Thyroid gland (tissue), 4 donors: ENCODE data around the gene MRPL52. TPM values are rescaled to one million over a fixed set of nuclear protein-coding genes. Genes with fewer than 3 reads are reported as not detected.

ENCODE experiments used
- DNase-seq, 2 donors: peaks; one replicate each; pipeline ENCODE4 v3.0.0-alpha.2; 2019
- H3K27ac ChIP-seq, 3 donors: fragments of 200-600 bp; sonication (generic); 1 replicate in 2 of 3; 2 replicates in 1 of 3; pipeline ENCODE4 v1.5.1; 2016 to 2019; ENCODE audit warnings: mild to moderate bottlenecking in 1 of 3, moderate library complexity in 1 of 3
- H3K27me3 ChIP-seq: fragments of 200-600 bp; sonication (generic); one replicate; pipeline ENCODE4 v1.5.1; 2019
- H3K36me3 ChIP-seq, 2 donors: fragments of 200-600 bp; sonication (generic); one replicate each; pipeline ENCODE4 v1.5.1; 2016 to 2019
- H3K4me1 ChIP-seq, 2 donors: fragments of 200-600 bp; sonication (generic); one replicate each; pipeline ENCODE4 v1.5.1; 2017 to 2019
- H3K4me3 ChIP-seq, 3 donors: fragments of 200-600 bp; sonication (generic); replicated peaks in 1 of 3; 1 replicate in 2 of 3; 2 replicates in 1 of 3; pipeline ENCODE4 v1.5.1; 2016; ENCODE audit warnings: mild to moderate bottlenecking in 1 of 3
- H3K9me3 ChIP-seq: fragments of 200-600 bp; sonication (generic); one replicate; pipeline ENCODE4 v1.5.1; 2017
- POLR2A ChIP-seq, 2 donors: fragments of 450-650 bp; IDR thresholded peaks; one replicate each; pipeline ENCODE4 v1.6.1; 2017; ENCODE audit warnings: antibody characterized with exemption in 2 of 2, mild to moderate bottlenecking in 2 of 2, moderate library complexity in 1 of 2
- WGBS, 2 donors: methylation state at CpG; one replicate each; pipeline ENCODE4 v1.1.5; 2017; 5-methylcytosine and 5-hydroxymethylcytosine counted together
- intact Hi-C: fragments of 100-400 bp; cut with DNase I; formaldehyde crosslinking; loops from one replicate; pipeline ENCODE4 v1.15.1; 2023
- total RNA-seq, 4 donors: library from RNA; depleted of rRNA; stranded (reverse); fragments of >200 nt; gene quantifications; one replicate each; pipeline ENCODE4 v1.2.3, GENCODE V29; 2016
- TF ChIP-seq, protein P1 (sequence below), 6 experiments: fragments of 200-600 bp in 3 of 6; fragments of 450-650 bp in 3 of 6; sonication (generic) in 3 of 6; IDR thresholded peaks; one replicate each; pipeline ENCODE4 v1.5.1; 2016 to 2019; ENCODE audit warnings: antibody characterized with exemption in 6 of 6, mild to moderate bottlenecking in 2 of 6, inconsistent platforms in 1 of 6, moderate library complexity in 1 of 6

The MRPL52 gene
- total RNA-seq, 4 donors from 2014 or later, result 43.7 to 166 (median 76.3) TPM

DNA sequence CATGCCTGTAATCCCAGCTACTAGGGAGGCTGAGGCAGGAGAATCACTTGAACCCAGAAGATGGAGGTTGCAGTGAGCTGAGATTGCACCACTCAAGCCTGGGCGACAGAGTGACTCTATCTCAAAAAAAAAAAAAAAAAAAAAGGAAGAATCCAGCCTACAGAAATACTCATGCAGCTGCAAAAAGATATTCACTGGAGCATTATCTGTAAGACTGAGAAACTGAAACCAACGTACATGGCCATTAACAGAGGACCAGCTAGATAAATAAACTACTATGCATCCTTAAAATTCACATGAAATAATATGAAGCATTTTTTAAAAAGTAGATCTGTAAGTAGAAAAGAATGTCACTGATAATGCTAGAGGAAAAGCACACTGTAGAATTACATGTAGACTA, 18.0 kb upstream of the MRPL52 start:
- Histone ChIP-seq H3K9me3 (no peaks in the 10 kb centered on the region), H3K27ac (no peak overlapping the region), H3K4me3 (no peak overlapping the region), H3K4me1 (peaks cover 3 to 23% of the 10 kb centered on the region in 2 donors), H3K36me3 (no peaks in the 10 kb centered on the region), H3K27me3 (no peaks in the 10 kb centered on the region)
- TF ChIP-seq, protein P1, sequence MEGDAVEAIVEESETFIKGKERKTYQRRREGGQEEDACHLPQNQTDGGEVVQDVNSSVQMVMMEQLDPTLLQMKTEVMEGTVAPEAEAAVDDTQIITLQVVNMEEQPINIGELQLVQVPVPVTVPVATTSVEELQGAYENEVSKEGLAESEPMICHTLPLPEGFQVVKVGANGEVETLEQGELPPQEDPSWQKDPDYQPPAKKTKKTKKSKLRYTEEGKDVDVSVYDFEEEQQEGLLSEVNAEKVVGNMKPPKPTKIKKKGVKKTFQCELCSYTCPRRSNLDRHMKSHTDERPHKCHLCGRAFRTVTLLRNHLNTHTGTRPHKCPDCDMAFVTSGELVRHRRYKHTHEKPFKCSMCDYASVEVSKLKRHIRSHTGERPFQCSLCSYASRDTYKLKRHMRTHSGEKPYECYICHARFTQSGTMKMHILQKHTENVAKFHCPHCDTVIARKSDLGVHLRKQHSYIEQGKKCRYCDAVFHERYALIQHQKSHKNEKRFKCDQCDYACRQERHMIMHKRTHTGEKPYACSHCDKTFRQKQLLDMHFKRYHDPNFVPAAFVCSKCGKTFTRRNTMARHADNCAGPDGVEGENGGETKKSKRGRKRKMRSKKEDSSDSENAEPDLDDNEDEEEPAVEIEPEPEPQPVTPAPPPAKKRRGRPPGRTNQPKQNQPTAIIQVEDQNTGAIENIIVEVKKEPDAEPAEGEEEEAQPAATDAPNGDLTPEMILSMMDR (IDR thresholded peaks at IDR 0.05), result no peak
- no peak for TF ChIP-seq POLR2A (IDR thresholded peaks at IDR 0.05)
- no peak for DNase-seq
- 60 to 66% methylated on average over 2 of the region's 2 CpGs for WGBS, 2 donors
- intact Hi-C loops, result no loop called here

DNA sequence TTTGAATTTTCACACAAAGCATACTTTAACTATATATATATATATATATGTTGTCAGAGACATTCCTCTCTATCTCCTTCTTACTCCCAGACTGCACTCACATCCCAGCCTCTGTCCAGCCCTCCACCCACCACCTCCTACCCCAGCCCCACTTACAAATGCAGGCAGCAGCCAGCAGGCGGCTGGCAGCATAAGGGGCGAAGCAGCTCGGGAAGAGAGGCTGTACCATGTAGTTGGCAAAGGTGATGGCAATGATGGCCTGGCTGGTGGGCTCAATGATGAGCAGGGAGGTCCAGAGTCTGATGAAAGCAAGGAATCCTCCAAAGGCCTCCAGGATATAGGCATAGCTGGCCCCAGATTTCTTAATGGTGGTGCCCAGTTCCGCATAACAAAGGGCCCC, 16.9 kb upstream of the MRPL52 start:
- Histone ChIP-seq H3K4me3 (no peak overlapping the region), H3K27me3 (no peaks in the 10 kb centered on the region), H3K4me1 (peaks cover 6 to 19% of the 10 kb centered on the region in 2 donors), H3K27ac (peak overlapping the region in 1 of 3 donors; percentile 10), H3K9me3 (no peaks in the 10 kb centered on the region), H3K36me3 (no peaks in the 10 kb centered on the region)
- WGBS, 2 donors, result 88 to 93% methylated on average over 4 of the region's 4 CpGs
- TF ChIP-seq POLR2A (IDR thresholded peaks at IDR 0.05), result no peak
- TF ChIP-seq, protein P1 (IDR thresholded peaks at IDR 0.05), result no peak
- intact Hi-C loops, result no loop called here
- DNase-seq, result no peak

DNA sequence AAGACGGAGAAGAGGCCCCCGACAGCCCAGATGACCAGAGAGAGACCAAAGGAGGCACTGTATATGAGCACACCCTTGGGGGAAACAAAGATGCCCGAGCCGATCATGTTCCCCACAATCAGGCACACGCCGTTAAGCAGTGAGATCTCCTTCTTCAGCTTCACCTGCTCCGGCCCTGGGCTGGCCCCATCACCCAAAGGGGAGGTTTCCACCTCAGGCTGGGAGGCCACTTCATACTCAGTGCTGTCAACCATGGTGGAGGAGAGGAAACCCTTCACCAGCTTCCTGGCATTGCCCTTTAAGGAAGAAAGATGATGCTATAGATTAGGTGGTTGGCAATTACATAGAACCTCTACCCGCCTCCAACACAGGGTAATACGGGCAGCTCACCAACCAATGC, 16.5 kb upstream of the MRPL52 start:
- peak; percentile 51 for DNase-seq
- intact Hi-C loops, result no loop called here
- H3K9me3 ChIP-seq, result no peaks in the 10 kb centered on the region
- peak overlapping the region in 1 of 3 donors; percentile 10 for H3K27ac ChIP-seq
- no peak overlapping the region for H3K4me3 ChIP-seq
- whole genome bisulfite sequencing, 2 donors, result 66 to 71% methylated on average over 4 to 9 of the region's 9 CpGs
- H3K27me3 ChIP-seq, result no peaks in the 10 kb centered on the region
- no peaks in the 10 kb centered on the region for H3K36me3 ChIP-seq
- H3K4me1 ChIP-seq, result peaks cover 10 to 20% of the 10 kb centered on the region in 2 donors
- TF ChIP-seq, protein P1 (IDR thresholded peaks at IDR 0.05), result no peak
- TF ChIP-seq POLR2A (IDR thresholded peaks at IDR 0.05), result no peak

DNA sequence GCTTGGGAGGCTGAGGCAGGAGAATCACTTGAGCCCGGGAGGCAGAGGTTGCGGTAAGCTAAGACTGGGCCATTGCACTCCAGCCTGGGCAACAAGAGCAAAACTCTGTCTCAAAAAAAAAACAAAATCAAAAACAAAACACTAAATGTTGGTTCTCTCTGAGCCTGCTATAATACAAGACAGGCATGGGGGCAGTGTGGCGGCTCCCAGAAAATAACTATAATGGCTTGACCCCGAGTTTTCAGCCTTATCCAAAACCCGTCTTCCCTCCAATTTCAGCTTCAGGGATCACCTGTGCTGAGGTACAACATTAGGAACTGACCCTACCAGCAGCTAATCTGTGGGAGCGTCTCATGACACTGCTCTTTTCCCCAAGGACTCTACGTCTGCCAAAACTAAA, 15.3 kb upstream of the MRPL52 start:
- no peaks in the 10 kb centered on the region for H3K36me3 ChIP-seq
- no peak for TF ChIP-seq POLR2A (IDR thresholded peaks at IDR 0.05)
- TF ChIP-seq, protein P1 (IDR thresholded peaks at IDR 0.05), result no peak
- no peaks in the 10 kb centered on the region for H3K27me3 ChIP-seq
- H3K4me1 ChIP-seq, result peaks cover 22 to 32% of the 10 kb centered on the region in 2 donors
- no peak overlapping the region for H3K27ac ChIP-seq
- H3K9me3 ChIP-seq, result no peaks in the 10 kb centered on the region
- no peak overlapping the region for H3K4me3 ChIP-seq
- intact Hi-C loops, result no loop called here
- WGBS, 2 donors, result 85 to 91% methylated on average over 7 of the region's 7 CpGs
- DNase-seq, result no peak

DNA sequence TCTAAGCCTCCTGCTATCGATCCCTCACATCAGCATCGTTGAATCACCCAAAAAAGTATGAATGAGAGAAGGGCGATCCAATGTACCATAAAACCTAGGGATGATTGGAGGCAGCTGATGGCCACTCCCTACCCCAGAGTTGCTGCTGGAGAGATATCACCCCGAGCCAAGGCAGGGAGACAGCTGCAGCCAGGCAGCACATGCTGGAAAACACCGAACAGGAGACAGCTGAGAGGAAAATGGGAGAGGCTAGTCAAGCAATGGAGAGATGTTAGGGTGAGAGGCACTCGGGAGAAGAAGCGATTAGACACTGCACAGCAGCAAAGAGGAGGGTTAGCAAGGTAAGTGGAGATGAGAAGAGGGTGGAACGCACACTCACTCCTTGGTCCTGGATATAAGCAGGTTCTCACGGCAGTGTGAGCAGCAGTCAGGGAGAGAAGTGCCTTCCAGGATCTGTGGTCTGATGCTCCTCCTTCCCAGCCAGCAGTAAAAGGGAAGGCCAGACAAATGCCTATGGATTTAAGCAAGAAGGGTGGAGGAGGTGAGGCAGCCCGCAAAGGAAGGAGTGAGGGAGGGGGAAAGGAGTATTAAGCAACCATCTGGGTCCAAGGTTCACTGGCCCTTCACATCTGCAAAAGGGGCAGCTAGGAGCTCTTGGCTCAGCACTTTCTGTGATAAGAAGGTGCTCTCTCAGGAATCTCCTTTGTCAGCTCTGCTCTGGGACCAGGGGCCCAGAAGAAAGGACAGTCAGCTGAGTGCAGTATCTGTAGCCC, 14.6 kb upstream of the MRPL52 start, which contains the start of gene SLC7A7:
Gene SLC7A7 (minus strand): TSS at position 495 of the 773 bp plus-strand sequence. CDS start 2,037 bp downstream, outside the sequence.
- Histone ChIP-seq H3K4me3 (no peak within 1 kb of the TSS), H3K27ac (peak within 1 kb of the TSS; percentile 33 to 73 (median 65)), H3K36me3 (no peaks in the 10 kb centered on the region), H3K9me3 (no peaks in the 10 kb centered on the region), H3K4me1 (peaks cover 29 to 40% of the 10 kb centered on the region in 2 donors), H3K27me3 (no peaks in the 10 kb centered on the region)
- TF ChIP-seq, protein P1 (IDR thresholded peaks at IDR 0.05), result no peak
- TF ChIP-seq POLR2A (IDR thresholded peaks at IDR 0.05), result no peak
- 54 to 59% methylated on average over 10 of the region's 10 CpGs for WGBS, 2 donors
- intact Hi-C loops, result no loop called here
- DNase-seq, result no peak
